ENCODE data around the gene MMGT1.

- TF ChIP-seq CTCF (IDR thresholded peaks at IDR 0.05), result no peak
- no peak for TF ChIP-seq POLR2A (IDR thresholded peaks at IDR 0.05)
These were observed 1.6 kb upstream of the MMGT1 start for GRCh38 chrX:135975421-135975820.
